Transverse colon (tissue), 4 donors: Measurements from ENCODE around the gene CHST6. TPM values are rescaled to one million over a fixed set of nuclear protein-coding genes. Genes with fewer than 3 reads are reported as not detected.
"Not testable (repeated sequence)": the region's sequence is repeated elsewhere in the genome, so short reads cannot be mapped to it uniquely, and the experiment has no call there.

ENCODE experiments used
- DNase-seq: peaks from one replicate; pipeline ENCODE4 v3.0.0-alpha.2; 2019
- H3K27ac ChIP-seq, 4 donors: fragments of 200-600 bp; sonication (generic); 2 replicates each; pipeline ENCODE4 v1.5.1; 2016 to 2018; ENCODE audit warnings: inconsistent platforms in 4 of 4
- H3K27me3 ChIP-seq: fragments of 200-600 bp; sonication (generic); 2 replicates; pipeline ENCODE4 v1.5.1; 2017; ENCODE audit warnings: inconsistent platforms
- H3K36me3 ChIP-seq, 4 donors: fragments of 200-600 bp; sonication (generic); 2 replicates each; pipeline ENCODE4 v1.5.1; 2017 to 2019; ENCODE audit warnings: inconsistent platforms in 4 of 4
- H3K4me1 ChIP-seq, 4 donors: fragments of 200-600 bp; sonication (generic); 2 replicates each; pipeline ENCODE4 v1.5.1; 2017 to 2020; ENCODE audit warnings: inconsistent platforms in 4 of 4
- H3K4me3 ChIP-seq, 4 donors: fragments of 200-600 bp; sonication (generic); 1 replicate in 1 of 4; 2 replicates in 3 of 4; pipeline versions ENCODE4 v1.5.1 to v1.6.1; 2017 to 2019; ENCODE audit warnings: inconsistent platforms in 4 of 4
- H3K9me3 ChIP-seq, 2 donors: fragments of 200-600 bp; sonication (generic); 2 replicates each; pipeline ENCODE4 v1.5.1; 2017 to 2019; ENCODE audit warnings: inconsistent platforms in 2 of 2
- CTCF ChIP-seq, 5 experiments: fragments of 200-600 bp in 3 of 5; fragments of 450-650 bp in 2 of 5; sonication (generic) in 3 of 5; IDR thresholded peaks; 1 replicate in 2 of 5; 2 replicates in 3 of 5; pipeline ENCODE4 v1.5.1; 2016 to 2017; ENCODE audit warnings: antibody characterized with exemption in 5 of 5, inconsistent platforms in 3 of 5, mild to moderate bottlenecking in 2 of 5, moderate library complexity in 1 of 5
- EP300 ChIP-seq: sonication (generic); formaldehyde crosslinking; IDR thresholded peaks from one replicate; pipeline ENCODE4 v1.6.1; 2017; ENCODE audit warnings: antibody characterized with exemption, low read depth
- POLR2A ChIP-seq: fragments of 450-650 bp; IDR thresholded peaks from one replicate; pipeline ENCODE4 v1.6.1; 2016; ENCODE audit warnings: antibody characterized with exemption, mild to moderate bottlenecking, moderate library complexity
- POLR2AphosphoS5 ChIP-seq, 3 donors: sonication (generic); formaldehyde crosslinking; IDR thresholded peaks; one replicate each; pipeline ENCODE4 v1.6.1; 2016; ENCODE audit warnings: antibody characterized with exemption in 3 of 3
- WGBS, 2 donors: methylation state at CpG; one replicate each; pipeline ENCODE4 v1.1.5; 2018; ENCODE audit warnings: low coverage in 1 of 2; 5-methylcytosine and 5-hydroxymethylcytosine counted together
- in situ Hi-C, 4 donors: fragments of 200-750 bp; cut with MboI; loops; one replicate each; pipeline versions ENCODE4 v1.15.0 to v1.15.1; 2017; ENCODE audit warnings: low sequenced_read_pairs in 3 of 4, low pct_ligation_motif_present in 1 of 4, low pct_unique_long_range_greater_than_20kb in 1 of 4
- intact Hi-C: fragments of 100-400 bp; cut with DNase I; formaldehyde crosslinking; loops from one replicate; pipeline ENCODE4 v1.15.1; 2023; ENCODE audit warnings: low total_unique reads
- total RNA-seq, 4 donors: library from RNA; depleted of rRNA; stranded (reverse); fragments of >200 nt; gene quantifications; one replicate each; pipeline ENCODE4 v1.1.0, GENCODE V29; 2016

The CHST6 gene
- total RNA-seq, 4 donors from 2014 or later = 1.7 to 3.7 (median 2.9) TPM

DNA sequence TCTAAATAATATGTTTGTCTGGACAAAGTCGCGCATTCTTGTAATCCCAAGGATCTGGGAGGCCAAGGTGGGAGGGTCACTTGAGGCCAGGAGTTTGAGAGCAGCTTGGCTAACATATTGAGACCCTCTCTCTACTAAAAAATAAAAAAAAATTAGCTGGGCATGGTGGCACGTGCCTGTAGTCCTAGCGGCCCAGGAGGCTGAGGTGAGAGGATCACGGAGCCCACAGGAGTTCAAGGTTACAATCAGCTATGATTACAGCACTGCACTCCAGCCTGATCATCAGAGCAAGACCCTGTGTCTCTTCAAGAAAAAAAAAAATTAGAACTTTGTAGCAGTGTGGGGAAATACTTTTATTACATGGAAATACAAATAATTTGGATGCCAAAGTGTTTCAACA lies 6.1 kb upstream of the CHST6 start:
- Histone ChIP-seq H3K27me3 (no peaks in the 10 kb centered on the region), H3K4me3 (no peak overlapping the region), H3K36me3 (no peaks in the 10 kb centered on the region), H3K27ac (no peak overlapping the region), H3K9me3 (no peaks in the 10 kb centered on the region), H3K4me1 (peaks cover 0 to 2% (median 0%) of the 10 kb centered on the region in 4 donors)
- TF ChIP-seq CTCF (IDR thresholded peaks at IDR 0.05) (no peak), POLR2A (no peak), EP300 (no peak), POLR2AphosphoS5 (IDR thresholded peaks at IDR 0.05) (no peak)
- DNase-seq = no peak
- intact Hi-C loops = no loop called here
- 84 to 100% methylated on average over 2 to 5 of the region's 5 CpGs for WGBS, 2 donors
- in situ Hi-C loops = no loop called here

GRCh38 chr16:75498605-75499322 lies 3.5 kb upstream of the CHST6 start:
- H3K36me3 ChIP-seq, H3K9me3 ChIP-seq, intact Hi-C loops, H3K27ac ChIP-seq, H3K4me3 ChIP-seq: not testable (repeated sequence)
- peak; percentile 64 for DNase-seq
- Histone ChIP-seq H3K4me1 (peaks cover 4 to 16% (median 12%) of the 10 kb centered on the region in 4 donors), H3K27me3 (peaks cover 17% of the 10 kb centered on the region)
- in situ Hi-C loops = loop anchor here in 3 of 4 donors (25.0 kb wide), 1 partner anchor 264 kb away; no protein-coding TSS in a partner anchor
- 19% methylated on average over 8 of the region's 13 CpGs; no CpG with 5 or more reads in 1 of the 2 donors for WGBS, 2 donors

DNA sequence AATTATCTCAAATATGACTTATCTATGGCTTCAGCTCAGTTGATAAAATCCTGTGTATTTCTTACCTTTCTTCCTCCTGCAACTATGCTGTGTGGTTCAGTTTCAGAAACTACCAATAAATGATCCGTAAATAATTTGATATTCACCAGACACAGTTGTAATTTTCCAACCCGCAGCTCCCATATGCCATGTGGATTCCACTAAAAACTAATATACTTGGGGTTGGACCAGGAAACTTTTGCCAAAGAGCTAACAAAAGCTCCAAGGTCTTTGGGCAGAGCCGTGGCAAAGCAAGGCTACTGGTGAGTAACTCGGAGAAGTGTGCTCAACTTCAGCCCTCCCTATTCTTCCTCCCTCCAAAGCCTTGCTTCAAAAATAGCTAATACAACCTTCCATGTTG lies 2.3 kb upstream of the CHST6 start:
- WGBS, 2 donors = 50 to 61% methylated on average over 4 of the region's 4 CpGs
- peaks cover 4 to 16% (median 12%) of the 10 kb centered on the region in 4 donors for H3K4me1 ChIP-seq
- no peaks in the 10 kb centered on the region for H3K36me3 ChIP-seq
- no peak overlapping the region for H3K4me3 ChIP-seq
- DNase-seq = no peak
- intact Hi-C loops (no loop called here), in situ Hi-C loops (loop anchor here in 3 of 4 donors (25.0 kb wide), 1 partner anchor 265 kb away; no protein-coding TSS in a partner anchor)
- TF ChIP-seq CTCF (IDR thresholded peaks at IDR 0.05) (no peak), EP300 (no peak), POLR2AphosphoS5 (IDR thresholded peaks at IDR 0.05) (no peak), POLR2A (no peak)
- H3K9me3 ChIP-seq = no peaks in the 10 kb centered on the region
- H3K27ac ChIP-seq = no peak overlapping the region
- peaks cover 25% of the 10 kb centered on the region for H3K27me3 ChIP-seq

DNA sequence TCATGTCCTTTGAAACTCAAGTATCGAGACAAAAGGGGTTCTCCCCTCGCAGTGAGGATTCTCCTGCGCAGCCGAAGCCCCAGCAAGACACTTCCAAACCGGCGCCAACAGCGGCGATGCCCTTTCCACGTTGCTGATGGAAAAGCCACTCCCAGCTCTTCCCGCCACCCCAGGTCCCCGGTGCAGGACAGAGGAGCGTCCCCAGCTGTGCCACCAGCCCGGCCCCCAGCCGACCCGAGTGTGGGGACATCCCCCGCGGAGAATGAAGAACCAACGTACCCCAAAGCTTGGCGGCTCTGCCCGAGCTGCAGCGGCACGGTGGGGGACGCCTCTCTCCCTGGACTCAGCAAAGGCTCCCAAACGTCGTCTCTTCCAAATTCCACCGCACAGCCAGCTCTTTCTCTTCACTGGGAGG lies 573 bp downstream of the CHST6 start:
- peaks cover 25% of the 10 kb centered on the region for H3K27me3 ChIP-seq
- H3K27ac ChIP-seq = no peak overlapping the region
- 7% methylated on average over 26 of the region's 26 CpGs; no CpG with 5 or more reads in 1 of the 2 donors for WGBS, 2 donors
- H3K4me3 ChIP-seq = peak overlapping the region in 3 of 4 donors; percentile 2 to 44 (median 30)
- TF ChIP-seq POLR2A (no peak), POLR2AphosphoS5 (IDR thresholded peaks at IDR 0.05) (no peak), CTCF (IDR thresholded peaks at IDR 0.05) (no peak), EP300 (no peak)
- H3K9me3 ChIP-seq = no peaks in the 10 kb centered on the region
- DNase-seq = no peak
- H3K36me3 ChIP-seq = no peaks in the 10 kb centered on the region
- in situ Hi-C loops = loop anchor here in 3 of 4 donors (25.0 kb wide), 1 partner anchor 268 kb away; no protein-coding TSS in a partner anchor
- H3K4me1 ChIP-seq = peaks cover 4 to 14% (median 12%) of the 10 kb centered on the region in 4 donors
- intact Hi-C loops = no loop called here
